GM19455 (cell line): ENCODE measurements around the gene SCUBE1.

ENCODE experiments used
- ATAC-seq: cut with Tn5 transposase; IDR thresholded peaks from one replicate; pipeline ENCODE4 v1.9.1; 2021; ENCODE audit not compliant: unreplicated experiment

Gene SCUBE1

DNA sequence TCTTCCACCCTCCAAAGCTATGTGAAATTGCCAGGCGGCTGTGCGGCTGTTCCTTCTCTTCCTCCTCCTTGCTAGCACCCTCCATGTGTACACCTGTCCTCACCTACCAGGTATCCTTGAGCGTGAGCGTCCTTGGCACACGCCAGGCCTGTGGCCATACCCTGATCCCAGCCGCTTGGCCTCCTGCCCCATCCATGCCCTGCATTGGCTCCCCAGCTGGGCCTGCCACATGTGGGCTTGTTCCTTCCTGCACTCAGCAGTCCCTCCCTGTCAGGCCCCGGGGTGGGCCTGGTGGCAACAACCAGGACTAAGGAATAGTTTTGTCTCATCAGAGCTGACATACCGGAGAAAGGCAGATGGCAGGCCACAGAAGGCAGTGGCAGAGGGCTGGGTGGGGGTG, 40.0 kb downstream of the SCUBE1 start:
- ATAC-seq, result no peak

DNA sequence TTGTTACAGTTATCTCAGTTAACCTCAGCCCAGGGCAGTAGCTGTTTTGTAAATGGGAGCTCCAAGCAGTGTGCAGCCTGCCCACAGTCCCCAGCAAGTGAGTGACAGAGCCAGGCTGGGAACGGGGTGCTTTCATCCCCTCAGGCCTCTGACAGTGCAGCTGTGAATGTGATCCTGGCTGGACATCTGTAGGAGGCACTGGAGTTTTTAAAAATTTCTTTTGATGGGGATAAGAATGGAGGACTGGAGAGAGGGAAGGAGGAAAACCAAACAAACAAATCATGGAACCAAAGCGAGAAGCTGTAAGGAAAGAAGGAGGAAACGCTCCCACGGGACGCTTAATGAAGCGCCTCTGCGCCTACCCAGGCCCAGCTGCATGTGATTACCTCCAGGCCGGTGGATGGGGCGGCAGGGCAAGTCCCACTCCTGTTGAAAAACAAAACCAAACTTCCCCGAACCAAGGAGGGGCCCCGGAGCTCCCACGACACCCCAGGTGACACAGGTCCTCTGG, 40.6 kb downstream of the SCUBE1 start:
- ATAC-seq, result no peak

DNA sequence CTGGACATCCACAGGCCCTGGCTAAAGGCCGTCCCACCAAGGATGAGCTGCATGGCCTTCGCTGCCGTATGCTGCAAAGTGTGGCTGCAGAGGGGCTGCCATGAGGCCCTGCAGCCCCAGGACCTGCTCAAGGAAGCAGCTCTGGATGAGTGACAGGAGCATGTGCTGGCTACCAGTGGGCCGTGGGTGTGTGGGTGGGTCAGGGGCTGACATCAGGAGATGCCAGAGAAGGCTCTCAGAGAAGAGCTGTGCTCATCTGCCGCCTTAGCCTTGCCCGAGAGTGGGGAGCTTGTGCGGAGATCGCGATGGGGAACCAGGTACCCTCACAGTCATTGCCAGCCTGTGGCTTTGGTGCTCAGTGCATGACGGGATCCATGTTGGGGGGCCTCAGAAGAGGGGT, 41.3 kb downstream of the SCUBE1 start:
- no peak for ATAC-seq

DNA sequence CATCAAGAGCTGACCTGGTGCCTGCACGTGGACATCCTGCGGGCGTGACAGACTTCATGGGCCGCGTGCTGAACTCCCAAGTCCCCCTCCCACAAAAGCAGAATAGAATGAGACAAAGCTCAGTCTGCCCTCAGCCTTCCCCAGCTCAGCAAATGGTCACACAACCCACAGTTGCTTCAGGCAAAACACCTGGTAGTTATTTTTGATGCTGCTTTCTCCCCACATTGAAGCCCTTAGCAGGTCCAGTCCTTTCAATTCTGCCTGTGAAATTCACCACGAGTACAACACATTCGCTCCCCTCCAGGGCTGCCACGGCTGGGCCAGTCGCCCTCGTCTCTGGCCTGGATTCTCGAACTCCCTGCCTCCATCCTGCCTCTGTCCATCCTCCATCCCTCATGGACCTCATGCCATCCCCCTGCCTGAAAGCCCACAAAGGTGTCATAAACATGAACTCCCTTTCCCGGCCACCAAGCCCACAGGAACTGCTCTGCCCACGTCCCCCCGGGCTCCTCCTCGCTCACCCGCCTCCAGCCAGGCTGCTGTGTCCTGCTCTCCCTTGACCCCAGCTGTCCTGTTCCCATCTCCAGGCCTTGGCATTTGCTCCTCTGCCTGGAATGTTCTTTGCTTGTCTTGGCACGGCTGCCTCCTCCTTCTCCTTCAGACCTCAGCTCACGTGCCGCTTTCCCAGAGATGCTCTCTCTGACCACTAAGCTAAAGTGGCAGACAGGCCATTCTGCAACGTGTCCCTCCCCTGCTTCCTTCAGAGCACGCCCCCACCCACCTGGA, 42.1 kb downstream of the SCUBE1 start:
- ATAC-seq, result no peak

DNA sequence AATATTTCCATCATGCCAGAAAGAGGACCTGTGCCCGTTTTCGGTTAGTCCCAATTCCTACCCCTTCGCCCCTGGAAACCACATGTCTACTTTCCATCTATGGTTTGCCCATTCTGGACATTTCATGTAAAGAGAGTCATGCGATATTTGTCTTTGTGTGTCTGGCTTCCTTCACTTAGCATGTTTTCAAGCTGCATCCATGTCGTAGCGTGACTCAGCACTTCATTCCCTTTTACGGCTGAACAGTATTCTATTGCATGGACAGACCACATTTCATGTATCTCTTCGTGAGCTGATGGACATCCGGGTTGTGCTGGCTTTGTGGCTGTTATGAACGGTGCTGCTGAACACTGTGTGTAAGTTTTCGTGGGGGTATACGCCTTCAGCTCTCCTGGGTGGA, 43.4 kb downstream of the SCUBE1 start:
- ATAC-seq, result no peak

DNA sequence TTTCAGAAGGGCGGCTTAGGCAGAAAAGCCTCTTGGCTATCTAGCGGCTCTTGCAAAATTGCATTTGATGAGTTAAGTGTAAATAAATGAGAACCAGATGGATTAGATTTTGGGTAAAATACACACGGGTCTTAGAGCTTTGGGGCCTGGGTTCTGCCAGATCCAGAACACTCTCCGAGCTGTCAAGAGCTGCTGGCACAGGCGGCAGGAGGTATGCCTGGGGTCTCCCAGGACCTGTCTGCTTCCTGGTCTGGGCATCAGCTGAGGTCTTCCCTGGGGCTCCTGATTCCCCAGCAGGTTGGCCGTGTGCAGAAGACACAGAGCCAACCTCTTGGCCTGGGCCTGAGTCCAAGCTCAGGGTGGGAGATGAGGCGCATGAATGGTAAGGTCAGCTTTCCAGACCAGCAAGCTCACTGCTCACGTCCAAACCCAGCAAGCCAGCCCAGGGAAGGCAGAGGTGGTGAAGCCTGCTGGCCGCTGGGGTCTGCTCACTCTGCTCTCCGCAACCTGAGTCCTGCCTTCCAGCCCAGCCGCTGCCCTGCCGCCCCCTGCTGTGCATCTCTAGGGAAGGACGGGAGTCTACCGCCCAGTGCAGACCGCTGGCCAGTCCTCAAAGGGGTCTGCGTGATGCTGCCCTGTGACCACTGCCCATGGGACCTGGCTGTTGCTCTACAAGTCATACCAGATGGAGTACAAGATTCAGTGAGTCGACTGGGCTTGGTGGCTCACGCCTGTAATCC, 44.9 kb downstream of the SCUBE1 start:
- no peak for ATAC-seq

DNA sequence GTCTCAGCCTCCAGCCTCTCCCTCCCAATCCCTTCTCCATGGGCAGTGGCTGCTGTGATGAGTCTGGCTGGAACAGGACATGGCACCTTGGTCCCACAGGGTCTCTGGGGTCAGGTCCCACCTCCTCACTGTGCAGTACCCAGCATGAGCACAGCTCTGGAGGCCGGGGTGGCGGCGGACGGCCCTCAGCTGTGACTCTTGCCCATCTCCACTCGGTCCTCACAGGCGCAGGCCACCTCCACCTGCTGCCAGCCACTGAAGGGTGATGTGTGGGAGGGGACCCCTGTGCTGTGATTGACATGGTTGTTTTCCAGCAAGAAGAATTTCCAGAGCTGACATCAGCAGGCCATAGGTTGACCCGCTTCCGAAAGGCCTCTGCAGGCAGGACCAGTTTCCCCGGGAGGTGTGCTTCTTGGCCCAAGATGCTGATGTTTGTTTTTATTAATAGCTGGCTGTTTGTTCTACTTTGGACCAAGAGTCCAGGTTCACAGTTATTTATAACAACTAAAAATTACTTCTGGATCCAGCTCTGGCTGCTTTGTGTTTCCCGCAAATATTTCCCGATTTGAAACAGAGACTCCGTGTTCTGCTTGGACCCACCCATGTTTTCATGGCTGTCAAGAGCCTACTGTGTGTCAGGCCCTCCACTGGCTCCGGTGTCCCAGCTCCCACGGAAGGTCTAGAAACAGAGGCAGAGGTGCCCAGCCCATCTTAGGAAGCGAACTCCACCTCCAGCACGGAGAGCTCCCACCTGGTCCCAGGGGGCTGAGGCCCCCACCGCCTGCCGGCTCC, 45.7 kb downstream of the SCUBE1 start:
- ATAC-seq, result no peak

DNA sequence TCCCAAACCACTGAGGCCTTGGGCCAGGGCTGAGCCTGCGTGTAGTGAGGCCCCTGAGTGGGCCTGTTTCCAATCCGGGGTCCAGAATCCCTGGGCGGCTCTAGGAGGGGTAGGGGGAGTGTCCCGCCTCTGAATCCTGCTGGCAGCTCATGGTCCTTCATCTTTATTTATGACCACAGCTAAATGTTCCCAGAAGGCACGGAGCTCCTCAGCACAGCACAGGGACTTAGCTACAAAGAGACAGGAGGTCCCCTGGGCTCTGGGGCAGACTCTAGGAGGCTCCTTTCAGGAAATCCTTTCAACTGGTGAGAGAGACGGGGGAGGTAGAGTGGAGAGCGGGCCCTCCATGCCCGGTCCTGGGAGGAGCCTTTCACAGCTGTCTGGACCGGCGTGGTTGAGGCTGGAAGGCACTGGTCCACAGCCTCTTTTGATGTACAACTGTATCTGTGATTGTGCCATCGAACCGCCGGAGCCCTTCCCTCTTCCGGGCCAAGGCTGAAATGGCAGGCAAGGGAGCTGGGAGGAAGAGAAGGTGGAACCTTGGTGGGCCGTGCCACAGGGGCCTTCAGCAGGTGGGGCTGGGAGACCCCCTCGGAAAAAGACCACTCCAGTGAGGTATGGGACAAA, 46.8 kb downstream of the SCUBE1 start:
- no peak for ATAC-seq

DNA sequence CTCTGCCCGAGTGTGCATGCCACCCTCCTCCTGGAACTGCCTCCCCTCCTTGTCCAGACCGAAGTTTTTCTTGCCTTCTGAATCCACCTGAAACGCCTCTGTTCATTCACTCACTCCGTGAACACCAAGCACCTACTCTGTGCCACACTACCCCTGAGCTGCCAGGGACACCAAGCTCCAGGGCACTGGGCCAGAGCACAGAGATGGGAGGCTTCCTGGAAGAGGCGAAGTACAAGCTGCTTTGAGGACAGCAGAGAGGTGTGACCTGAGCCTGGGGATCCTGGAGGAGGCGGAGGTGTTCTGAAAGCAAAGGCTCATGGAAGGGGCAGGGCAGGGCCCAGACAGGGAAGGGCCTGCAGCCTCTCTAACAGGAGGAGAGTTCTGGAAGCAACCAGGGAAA, 47.5 kb downstream of the SCUBE1 start:
- ATAC-seq, result no peak

DNA sequence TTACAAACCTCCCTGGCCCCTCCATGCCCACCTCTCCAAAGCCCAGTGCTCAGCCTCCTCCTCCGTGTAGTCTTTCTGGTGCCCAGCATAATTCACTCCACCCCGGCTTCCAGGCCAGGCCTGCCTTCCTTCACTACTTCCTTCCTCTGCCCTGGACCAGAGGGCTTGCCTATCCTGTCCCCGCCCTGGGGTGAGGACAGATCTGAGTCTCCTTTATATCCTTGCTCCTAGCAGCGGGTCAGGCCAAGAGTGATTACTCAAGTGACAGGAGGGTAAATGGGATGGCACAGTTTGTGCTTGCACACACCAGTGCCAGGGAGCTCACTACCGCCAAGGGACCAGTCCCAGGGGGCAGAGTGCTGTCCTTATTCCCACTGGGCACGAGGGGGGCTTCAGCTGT, 48.0 kb downstream of the SCUBE1 start:
- ATAC-seq, result no peak

DNA sequence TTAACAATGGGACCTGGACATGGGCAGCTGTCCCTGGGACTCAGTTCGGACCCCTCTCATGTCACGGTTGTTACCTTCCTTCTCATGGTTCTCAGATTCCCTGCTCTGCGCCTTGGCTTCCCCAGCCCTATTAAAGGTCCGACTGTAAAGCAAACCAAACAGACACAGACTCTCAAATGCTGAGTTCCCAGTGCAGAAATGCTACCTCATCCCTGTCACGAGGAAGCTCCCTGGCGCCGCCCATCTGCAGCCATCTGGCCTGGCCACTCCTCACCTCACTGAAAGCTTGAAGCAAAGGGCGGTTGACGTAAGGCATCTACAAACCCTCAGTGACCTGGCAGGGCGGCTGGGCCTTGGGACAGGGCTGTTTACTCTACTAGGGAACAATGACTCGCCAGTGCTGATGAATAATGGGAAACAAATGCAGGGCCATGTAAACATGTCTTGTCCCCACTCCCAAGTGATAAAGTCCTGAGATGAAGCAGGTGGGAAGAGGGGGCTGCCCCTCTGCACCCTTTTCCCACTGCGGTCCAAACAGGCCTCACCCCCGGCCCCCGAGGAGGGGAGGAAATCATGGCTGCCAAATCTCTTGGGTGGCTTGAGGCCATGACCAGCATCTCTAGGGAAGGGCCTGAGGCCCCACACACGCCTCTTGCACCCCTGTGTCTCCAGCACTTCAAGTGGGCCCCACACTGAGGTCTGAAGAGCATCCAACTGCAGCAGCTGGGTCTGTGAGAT, 49.3 kb downstream of the SCUBE1 start:
- ATAC-seq, result no peak

DNA sequence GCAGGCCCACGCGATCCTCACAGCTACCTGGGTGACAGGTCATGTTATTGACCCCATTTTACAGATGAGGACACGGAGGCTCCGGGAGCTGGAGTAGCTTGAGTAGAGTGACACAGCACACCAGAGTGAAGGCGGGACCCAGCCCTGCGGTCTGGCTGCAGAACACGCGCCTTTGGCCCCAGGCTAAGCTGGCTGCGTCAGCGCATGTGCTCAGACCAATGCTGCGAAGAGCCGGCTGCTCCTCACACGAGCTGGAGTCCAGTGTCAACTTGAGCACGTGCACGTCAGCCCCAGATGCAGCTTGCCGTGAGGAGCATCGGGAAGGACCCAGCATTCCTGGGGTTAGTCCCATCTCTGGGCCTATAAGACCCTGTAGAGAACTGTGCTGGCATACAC, 49.9 kb downstream of the SCUBE1 start:
- no peak for ATAC-seq

DNA sequence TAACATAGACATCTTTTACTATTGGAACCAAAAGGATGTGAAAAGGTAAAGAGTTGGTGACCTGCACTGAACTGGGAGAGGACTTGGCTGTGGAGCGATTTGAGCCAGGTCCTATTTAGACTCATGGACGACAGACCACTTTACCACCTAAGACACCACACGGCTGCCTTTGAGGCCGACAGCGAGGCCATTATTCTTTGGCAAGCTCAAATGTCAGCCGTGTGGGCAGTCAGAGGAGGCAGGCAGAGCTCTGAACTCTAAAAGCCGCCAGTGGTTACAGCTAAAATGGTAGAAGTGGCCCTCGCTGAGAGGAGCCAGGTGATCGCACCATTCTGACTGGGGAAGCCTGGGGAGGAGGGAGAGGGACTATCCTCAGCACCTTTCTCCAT, 50.5 kb downstream of the SCUBE1 start:
- ATAC-seq, result no peak

DNA sequence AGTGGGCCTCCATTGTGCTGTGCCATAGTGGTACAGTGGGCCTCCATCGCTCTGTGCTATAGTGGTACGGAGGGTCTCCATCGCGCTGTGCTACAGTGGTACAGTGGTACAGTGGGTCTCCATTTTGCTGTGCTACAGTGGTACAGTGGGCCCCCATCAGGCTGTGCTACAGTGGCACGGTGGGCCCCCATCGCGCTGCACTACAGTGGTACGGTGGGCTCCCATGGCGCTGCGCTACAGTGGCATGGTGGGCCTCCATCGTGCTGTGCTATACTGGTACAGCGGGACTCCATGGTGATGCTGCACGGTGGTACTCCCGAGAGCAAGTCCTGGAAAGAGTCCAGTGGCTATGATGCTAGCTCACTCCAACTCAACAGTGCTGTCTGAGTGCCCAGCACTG, 51.8 kb downstream of the SCUBE1 start:
- ATAC-seq, result no peak

DNA sequence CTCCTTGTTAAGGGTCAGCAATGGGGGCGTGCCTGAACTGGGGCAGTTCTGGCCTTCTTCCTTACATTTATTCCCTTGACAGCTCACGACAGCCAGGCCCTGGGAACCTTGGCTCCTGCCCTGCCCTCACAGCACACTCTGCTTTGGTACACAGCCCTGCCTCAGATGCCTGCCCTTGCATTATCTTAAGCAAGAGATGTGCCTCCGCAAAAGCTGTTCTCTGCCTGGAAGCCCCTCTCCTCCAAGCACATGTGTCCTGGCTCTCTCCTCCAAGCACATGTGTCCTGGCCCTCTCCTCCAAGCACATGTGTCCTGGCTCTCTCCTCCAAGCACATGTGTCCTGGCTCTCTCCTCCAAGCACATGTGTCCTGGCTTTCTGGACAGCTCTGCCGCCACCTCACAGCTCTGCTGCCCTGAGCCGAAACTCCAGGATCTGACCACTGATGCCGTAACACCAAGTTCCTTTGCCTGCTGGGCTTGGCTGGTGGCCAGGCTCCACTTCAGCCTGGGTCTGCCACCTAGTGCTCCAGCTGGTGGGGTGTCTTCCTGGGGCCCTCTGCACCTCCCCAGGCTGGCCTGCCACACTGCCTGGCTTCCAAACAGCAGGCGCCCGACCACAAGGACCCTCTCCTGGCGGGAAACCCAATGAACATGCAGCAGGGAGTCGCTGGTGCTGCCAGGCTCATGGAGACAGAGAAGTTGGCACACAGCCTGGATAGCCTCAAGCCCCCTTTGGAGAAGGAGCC, 53.0 kb downstream of the SCUBE1 start:
- ATAC-seq, result no peak

DNA sequence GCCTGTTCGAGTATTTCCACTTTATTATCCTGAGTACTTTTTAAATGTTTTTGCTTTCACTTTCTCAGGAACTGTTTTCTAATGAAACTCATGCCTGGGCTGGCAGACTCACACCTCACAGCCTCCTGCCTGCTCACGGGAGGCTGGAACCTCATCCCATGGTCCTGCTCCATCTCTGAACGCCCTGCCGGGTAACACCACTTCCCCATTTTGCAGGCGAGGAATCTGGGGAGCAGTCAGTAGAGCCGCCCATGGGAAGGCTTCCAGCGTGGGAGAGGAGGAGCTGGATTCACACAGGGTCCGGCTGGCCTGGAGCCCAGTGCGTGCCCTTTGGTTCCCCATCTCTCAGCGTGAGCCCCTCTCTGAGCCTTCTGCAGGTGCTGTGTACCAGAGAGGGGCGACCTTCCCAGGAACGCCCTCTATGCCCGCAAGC, 53.6 kb downstream of the SCUBE1 start:
- no peak for ATAC-seq

DNA sequence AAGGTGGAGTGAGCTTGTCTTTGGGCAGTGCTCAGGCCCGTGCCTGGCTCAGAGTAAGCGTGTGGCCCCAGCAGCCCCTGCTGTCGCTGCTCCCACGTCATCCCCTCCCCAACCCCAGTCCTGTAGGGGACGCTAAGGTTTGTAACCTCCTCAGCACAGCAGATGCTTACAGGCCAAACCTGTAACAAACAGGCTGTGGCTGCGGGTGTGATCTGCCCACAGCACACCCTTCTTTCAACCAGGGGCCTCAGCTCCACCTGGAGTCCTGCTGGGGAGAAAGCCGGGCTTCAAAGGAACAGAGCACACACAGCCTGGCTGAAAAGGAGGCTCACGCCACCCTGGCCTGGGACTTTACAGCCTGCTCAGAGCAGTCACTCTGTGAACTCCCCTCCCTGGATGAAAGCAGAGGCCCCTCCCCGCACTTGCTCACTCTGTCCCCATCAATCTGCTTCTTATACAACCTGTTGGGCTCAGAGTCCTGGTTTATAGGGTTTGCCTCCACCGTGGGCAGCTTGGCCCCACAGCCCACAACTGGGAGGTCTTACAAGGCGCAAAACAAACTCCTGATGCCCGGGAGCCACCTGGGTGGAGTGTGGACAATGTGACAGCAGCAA, 54.3 kb downstream of the SCUBE1 start:
- no peak for ATAC-seq

DNA sequence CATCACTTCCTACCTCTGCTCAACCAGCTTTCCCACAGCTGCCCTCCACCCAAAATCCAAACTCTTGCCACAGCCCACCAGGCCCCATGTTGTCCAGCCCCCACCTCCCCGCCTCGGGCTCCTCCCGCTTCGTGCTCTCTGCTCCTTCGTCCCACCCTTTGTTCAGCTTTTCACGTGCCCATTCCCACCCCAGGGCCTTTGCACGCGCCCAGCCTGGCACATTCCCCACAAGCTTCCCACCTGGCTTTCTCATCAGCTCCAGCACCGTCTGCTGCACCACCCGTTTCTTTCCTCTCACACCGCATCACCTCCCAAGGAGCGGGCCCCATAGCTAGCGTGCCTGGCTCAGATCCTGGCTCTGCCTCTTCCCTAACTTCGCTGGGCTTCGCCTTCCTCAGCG, 54.8 kb downstream of the SCUBE1 start:
- no peak for ATAC-seq

DNA sequence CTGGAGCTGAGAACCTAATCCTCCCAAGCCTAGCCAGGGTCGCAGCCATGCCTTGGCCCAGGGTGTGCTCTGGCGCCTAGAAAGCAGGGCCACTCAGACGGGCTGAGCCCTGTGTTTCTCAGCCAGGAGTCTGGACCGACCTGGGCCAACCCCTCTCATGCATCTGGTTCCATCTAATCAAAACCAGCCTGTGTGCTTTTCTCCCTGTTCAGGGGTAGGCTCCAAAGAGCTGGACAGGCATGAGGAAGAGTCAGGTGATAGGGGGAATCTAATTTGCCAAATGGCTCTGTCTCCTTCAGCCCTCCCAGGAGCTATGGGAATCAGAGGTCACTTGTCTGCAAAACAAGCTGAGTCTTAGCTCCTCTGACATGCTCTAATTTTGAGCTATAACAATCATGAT, 55.7 kb downstream of the SCUBE1 start:
- ATAC-seq, result no peak
